Activated T-cell treated with anti-CD3 and anti-CD28 coated beads for 1 hour (primary cell): Measurements from ENCODE around the gene KIF1A.

ENCODE experiments used
- DNase-seq: peaks from one replicate; pipeline ENCODE4 v3.0.0-alpha.2; 2020; ENCODE audit warnings: low read depth

KIF1A gene

GRCh38 chr2:240767341-240767740, 52.7 kb downstream of the KIF1A start:
- DNase-seq = no peak

GRCh38 chr2:240766072-240766471, 53.9 kb downstream of the KIF1A start:
- DNase-seq = no peak

GRCh38 chr2:240765007-240765406, 55.0 kb downstream of the KIF1A start:
- DNase-seq = no peak

DNA sequence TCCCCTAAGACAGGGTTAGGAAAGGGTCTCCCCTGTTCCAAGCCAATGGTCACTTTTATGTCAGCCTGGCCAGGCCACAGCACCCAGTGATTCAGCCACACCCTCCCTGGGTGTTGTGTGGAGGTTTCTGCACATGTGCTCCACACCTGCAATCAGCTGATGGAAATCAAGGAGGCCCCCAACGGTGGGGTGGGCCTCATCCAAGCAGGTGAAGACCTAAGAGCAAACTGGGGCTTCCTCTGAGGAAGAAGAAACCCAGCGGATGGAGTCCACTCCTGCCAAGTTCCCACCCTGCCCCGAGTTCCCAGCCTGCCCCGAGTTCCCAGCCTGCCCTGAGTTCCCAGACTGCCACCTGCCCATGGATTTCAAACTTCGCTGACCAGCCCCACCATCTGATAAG, 55.4 kb downstream of the KIF1A start:
- no peak for DNase-seq

DNA sequence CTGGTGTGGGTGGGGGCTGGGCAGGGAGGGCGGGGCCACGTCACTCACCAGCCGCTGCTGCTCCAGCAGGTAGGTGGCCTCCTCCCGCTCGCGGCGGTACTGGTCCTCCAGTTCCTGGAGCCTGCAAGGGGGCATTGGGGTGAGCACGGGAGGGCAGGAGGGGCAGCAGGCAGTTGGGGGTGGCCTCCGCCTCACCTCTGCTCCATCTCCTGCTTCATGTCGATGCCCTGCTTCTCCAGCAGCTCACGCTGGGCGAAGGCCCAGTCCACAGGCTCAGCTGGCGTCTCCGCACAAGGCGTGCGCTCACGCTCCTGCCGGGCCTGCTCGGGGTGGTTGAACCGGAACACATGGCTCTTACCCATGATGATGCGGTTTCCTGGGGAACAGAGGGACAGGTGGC, 57.0 kb downstream of the KIF1A start:
- DNase-seq = no peak

DNA sequence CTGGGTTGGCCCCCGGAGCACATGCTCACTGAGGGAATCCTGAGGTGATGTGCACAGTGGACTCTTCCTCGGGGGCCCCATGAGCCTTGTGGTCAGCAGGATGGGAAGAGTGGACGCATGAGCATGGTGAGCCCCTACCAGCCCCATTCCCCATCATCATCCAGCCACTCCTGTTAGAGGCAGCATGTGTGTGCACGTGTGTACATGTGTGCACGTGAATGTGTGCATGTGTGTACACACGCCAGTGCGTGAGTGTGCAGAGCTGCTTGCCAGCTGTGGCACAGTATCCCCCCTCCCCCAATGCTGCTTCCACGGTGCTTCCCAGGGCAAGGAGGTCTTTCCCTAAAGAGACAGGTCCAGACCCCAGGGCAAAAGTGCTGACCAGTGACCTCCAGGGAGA, 57.8 kb downstream of the KIF1A start:
- DNase-seq = no peak

- DNase-seq = no peak
These were observed 59.3 kb downstream of the KIF1A start for GRCh38 chr2:240760576-240761246.

DNA sequence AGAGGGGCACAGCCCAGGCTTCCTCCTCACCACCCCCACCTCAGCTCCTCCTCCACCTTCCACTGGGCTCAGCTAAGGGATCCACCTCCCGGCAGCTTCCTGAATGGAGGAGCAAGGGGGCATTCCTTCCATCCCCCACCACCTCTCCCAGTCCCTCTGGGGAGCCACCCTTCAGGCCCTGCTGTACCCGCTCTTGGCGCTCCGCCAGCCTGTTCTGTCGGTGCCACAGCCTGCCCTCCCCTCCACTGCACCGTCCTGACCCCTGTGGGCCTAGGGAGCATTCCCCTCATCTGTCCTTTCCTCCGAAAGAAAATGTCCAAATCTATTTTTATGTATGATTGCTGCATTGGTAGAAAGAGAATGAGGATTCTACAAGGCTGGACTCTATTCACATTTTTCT, 59.9 kb downstream of the KIF1A start:
- no peak for DNase-seq

GRCh38 chr2:240759459-240759858, 60.6 kb downstream of the KIF1A start:
- no peak for DNase-seq

GRCh38 chr2:240757086-240757614, 62.9 kb downstream of the KIF1A start:
- no peak for DNase-seq

- no peak for DNase-seq
These were observed 67.8 kb downstream of the KIF1A start for GRCh38 chr2:240752209-240752608.

DNA sequence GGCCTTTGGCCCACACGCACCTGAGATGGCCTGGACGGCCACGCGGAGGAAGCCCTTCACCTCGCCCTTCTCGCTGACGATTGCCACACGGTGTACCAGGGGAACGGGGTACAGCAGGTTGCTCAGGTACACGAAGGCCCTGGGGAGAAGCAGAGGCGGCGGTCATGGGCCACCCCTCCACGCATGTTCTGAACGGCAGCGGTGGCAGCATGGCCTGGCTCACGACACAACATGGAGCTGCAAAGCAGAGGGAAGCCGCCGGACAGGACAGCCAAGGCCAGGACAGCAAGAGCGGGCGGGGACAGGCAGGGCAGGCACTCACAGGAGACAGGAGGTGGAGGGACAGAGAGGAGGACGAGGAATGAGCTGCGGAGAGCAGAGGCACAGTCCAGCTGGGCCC, 69.6 kb downstream of the KIF1A start:
- no peak for DNase-seq

GRCh38 chr2:240749516-240749915, 70.5 kb downstream of the KIF1A start:
- no peak for DNase-seq

DNA sequence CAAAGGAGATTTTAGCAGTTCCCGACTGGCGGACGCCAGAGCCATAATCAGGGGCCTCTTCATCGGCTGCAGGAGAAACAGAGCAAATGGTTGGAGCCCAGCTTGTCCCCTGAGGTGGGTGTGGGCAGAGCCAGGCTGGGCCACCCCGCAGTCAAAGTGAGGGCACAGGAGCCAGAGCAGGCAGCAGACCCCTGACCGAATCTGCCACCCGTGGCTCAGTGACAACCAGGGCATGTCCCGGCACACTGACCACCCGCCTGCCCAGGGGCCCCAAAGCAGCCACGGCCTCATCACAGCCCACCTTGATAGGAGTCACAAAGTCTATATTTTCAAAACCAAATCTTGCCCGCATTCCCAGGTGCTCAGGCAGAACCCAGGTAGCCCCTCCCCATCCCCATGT, 72.8 kb downstream of the KIF1A start:
- no peak for DNase-seq

DNA sequence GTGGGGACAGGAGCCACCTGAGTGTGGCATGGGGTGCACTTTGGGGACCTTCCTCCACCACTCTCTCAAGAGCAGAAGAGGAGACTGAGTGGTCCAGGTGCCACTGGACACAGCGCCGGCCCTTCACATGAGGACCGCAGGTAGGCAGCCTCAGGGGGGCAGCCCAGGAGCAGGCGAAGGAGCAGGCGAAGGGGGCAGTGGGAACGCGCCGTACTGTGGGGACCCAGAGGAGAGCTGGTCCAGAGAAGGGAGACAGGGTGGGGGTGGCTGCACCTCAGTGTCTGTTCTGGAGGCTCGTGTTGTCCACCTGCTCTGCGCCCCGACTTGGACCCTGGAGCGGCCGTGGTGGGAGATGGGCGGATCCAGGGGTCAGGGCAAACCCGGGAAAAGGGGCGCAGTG, 73.3 kb downstream of the KIF1A start:
- DNase-seq = no peak

DNA sequence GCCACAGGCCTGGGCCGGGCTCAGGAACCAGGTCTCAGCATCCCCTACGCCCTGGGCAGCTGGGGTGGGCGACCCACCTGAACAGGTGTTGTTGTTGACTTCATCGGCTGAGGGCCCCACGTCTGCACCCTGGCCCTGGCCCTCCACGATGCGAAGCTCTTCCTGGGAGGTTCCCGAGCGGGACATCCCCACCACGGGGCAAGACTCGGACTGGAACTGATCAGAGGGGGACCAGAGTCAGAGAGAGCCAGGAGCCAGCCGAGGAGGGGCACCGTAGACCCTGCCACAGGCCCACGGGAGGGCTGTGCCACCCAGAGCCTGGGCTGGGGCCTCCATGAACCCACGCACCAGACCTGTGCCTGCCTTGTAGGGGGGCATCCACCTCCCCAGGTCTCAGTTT, 74.1 kb downstream of the KIF1A start:
- DNase-seq = no peak

DNA sequence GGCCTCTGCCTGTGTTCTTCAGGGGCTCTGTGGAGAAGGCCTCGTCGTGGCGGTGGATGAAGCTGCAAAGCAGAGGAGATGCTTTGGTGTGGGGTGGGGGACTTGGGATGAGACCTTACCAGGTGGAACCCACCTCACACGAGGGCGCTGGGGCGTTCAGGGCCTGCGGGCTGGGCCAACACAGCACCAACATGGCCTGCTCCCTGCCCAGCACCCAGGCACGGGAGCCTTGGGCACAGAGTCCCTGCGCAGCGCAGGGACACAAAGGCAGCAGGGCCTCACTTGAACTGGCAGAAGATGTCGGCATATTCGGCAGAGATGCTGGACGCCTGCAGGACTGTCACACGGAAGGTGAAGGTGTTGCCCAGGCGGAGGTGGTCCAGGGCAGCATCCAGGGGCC, 74.6 kb downstream of the KIF1A start:
- no peak for DNase-seq

GRCh38 chr2:240742602-240743095, 77.4 kb downstream of the KIF1A start:
- DNase-seq = no peak

DNA sequence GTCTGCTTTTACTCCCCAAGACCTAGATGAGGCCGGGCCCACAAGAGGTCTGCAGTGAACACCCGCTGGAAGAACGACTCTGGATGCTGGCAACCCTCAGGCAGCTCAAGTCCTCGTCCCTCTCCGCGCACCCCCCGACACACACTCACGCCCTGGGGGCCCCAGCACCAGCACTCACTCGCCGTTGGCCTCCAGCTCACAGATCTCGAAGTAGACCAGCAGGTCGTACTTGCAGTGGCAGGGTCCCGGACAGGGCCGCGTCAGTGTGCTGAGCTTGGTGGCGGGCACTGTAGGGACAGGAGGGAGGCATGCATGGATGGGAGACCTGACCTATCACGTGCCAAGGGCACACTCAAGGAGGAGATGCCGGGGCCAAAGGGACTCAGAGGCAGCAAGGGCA, 78.9 kb downstream of the KIF1A start:
- no peak for DNase-seq

- DNase-seq = no peak
These were observed 80.2 kb downstream of the KIF1A start for GRCh38 chr2:240739797-240740196.

GRCh38 chr2:240737958-240738357, 82.1 kb downstream of the KIF1A start:
- no peak for DNase-seq

DNA sequence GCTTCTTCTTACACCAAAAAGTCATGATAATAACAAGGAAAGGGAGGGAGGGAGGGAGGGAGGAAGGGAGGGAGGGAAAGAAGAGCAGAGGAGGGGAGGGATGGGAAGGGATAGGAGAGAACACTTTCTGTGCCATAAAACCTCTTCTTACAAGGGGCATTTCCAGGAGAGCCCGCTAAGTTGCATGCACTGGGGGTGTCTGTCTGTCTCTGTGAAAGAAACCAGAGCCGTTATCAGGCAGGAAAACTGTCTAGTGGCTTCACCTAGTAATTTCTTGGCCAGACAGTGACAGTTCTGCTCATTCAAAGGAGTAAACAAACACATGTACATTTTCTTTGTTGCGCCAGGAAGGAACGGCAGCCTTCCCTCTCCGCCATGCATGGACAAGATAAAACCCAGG, 82.5 kb downstream of the KIF1A start:
- no peak for DNase-seq

GRCh38 chr2:240736281-240737250, 83.5 kb downstream of the KIF1A start:
- no peak for DNase-seq
